Measurements from ENCODE around the gene NRXN3. TPM values are rescaled to one million over a fixed set of nuclear protein-coding genes. Genes with fewer than 3 reads are reported as not detected.

Gene NRXN3
- total and polyA plus RNA-seq, 2 experiments from 2014 or later, result 0.69 to 1.5 TPM

- no peak for TF ChIP-seq CTCF (IDR thresholded peaks at IDR 0.05; ENCODE audit: low read depth, low read length)
- H3K27me3 ChIP-seq, result no peaks in the 10 kb centered on the region
- no peaks in the 10 kb centered on the region for H3K4me1 ChIP-seq (ENCODE audit: low read depth)
- H3K9me3 ChIP-seq (ENCODE audit: low read depth), result no peaks in the 10 kb centered on the region
- H3K36me3 ChIP-seq, result no peaks in the 10 kb centered on the region
- no peak for DNase-seq (ENCODE audit: low read depth in 1 of 2, low spot score in 1 of 2)
- no peak overlapping the region for H3K4me3 ChIP-seq
- H3K27ac ChIP-seq, result no peak overlapping the region
Measured at GRCh38 chr14:79511146-79511545, 1341.0 kb downstream of the NRXN3 start.

DNA sequence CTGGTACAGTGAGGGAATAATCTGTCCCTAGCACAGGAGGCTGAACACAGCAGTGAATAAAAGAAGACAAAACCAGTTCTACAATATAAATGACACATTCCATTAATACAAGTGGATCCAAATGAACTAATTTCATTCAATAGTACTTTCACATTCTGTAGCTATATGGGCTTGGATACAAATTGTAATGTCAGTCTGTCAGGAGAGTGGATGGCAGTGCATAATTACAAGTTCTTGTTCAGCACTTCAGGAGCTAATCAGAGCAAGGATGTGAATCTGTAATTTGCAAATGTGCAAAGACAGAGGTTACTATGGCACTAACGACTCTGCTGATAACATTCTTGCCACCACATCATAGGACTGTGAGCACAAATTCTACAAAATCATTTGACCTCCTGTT lies 1343.3 kb downstream of the NRXN3 start:
- TF ChIP-seq CTCF (IDR thresholded peaks at IDR 0.05; ENCODE audit: low read depth, low read length), result no peak

DNA sequence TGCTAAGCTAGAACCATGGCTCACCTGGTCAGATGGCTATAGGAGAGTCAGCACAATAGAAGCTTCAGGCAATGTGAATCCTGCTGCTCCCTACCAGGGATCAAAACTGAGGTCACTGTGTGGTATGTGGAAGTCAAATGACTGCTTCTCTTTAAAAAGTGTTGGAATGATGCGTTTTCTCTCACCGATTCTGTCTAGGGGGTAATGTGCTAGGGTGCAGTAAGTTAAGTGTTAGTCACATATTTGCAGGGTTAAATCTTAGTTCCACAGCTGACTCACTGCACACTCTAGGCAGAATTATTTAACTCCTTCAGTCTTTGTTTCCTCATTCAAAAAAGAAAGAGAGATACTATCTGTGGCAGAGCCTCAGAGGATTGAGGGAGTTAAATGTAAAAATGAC lies 1344.5 kb downstream of the NRXN3 start:
- Histone ChIP-seq H3K27me3 (no peaks in the 10 kb centered on the region), H3K9me3 (ENCODE audit: low read depth) (no peaks in the 10 kb centered on the region), H3K4me3 (no peak overlapping the region), H3K27ac (no peak overlapping the region), H3K4me1 (ENCODE audit: low read depth) (no peaks in the 10 kb centered on the region), H3K36me3 (no peaks in the 10 kb centered on the region)
- TF ChIP-seq CTCF (IDR thresholded peaks at IDR 0.05; ENCODE audit: low read depth, low read length), result no peak
- DNase-seq (ENCODE audit: low read depth in 1 of 2, low spot score in 1 of 2), result peak in 1 of 2 donors; percentile 22

More for the DNA sequence above, 1343.3 kb downstream of the NRXN3 start:
- Histone ChIP-seq H3K36me3 (no peaks in the 10 kb centered on the region), H3K27ac (no peak overlapping the region), H3K9me3 (ENCODE audit: low read depth) (no peaks in the 10 kb centered on the region), H3K4me1 (ENCODE audit: low read depth) (no peaks in the 10 kb centered on the region), H3K4me3 (no peak overlapping the region), H3K27me3 (no peaks in the 10 kb centered on the region)
- DNase-seq (ENCODE audit: low read depth in 1 of 2, low spot score in 1 of 2), result no peak

- no peaks in the 10 kb centered on the region for H3K4me1 ChIP-seq (ENCODE audit: low read depth)
- DNase-seq (ENCODE audit: low read depth in 1 of 2, low spot score in 1 of 2), result no peak
- no peaks in the 10 kb centered on the region for H3K9me3 ChIP-seq (ENCODE audit: low read depth)
- no peak overlapping the region for H3K4me3 ChIP-seq
- no peaks in the 10 kb centered on the region for H3K27me3 ChIP-seq
- TF ChIP-seq CTCF (IDR thresholded peaks at IDR 0.05; ENCODE audit: low read depth, low read length), result no peak
- H3K27ac ChIP-seq, result no peak overlapping the region
- H3K36me3 ChIP-seq, result no peaks in the 10 kb centered on the region
Measured at GRCh38 chr14:79515158-79515557, 1345.0 kb downstream of the NRXN3 start.

DNA sequence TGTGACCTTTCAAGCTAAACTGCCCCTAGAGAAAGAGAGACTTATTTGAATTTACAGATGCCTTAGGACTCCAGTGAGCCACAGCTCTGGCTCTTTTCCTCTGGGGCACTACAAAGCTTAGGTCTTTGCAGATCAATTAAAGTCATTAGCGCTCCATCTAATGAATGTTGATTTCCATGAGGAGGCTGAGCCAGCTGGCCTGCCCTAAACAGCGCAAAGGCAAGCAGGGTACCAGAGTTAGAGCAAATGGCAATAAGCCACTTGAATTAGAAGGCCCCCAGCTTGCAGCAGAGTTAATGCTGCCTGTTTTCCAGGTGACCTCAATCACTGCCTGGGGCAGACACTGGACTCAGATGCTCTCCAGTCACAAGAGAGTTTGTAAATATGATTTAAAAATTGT lies 1345.8 kb downstream of the NRXN3 start:
- no peak overlapping the region for H3K27ac ChIP-seq
- no peaks in the 10 kb centered on the region for H3K9me3 ChIP-seq (ENCODE audit: low read depth)

More for the DNA sequence above, 1345.8 kb downstream of the NRXN3 start:
- Histone ChIP-seq H3K36me3 (no peaks in the 10 kb centered on the region), H3K27me3 (no peaks in the 10 kb centered on the region), H3K4me1 (ENCODE audit: low read depth) (no peaks in the 10 kb centered on the region), H3K4me3 (no peak overlapping the region)
- DNase-seq (ENCODE audit: low read depth in 1 of 2, low spot score in 1 of 2), result no peak
- TF ChIP-seq CTCF (IDR thresholded peaks at IDR 0.05; ENCODE audit: low read depth, low read length), result no peak

Data from cardiac muscle cell (in vitro differentiated cells and primary cell).